HEK293 (cell line): ENCODE results near the gene ZNF438.

Source experiments
- ATF2 ChIP-seq: fragments of 450-650 bp; formaldehyde crosslinking; IDR thresholded peaks from 2 replicates; pipeline ENCODE4 v1.5.1; 2016; ENCODE audit warnings: missing biosample characterization, missing genetic modification characterization, low read depth
- BCL11A ChIP-seq: fragments of 450-650 bp; formaldehyde crosslinking; IDR thresholded peaks from 2 replicates; pipeline ENCODE4 v1.5.1; 2016; ENCODE audit warnings: low read depth, missing biosample characterization, missing genetic modification characterization
- CTCF ChIP-seq: fragments of 450-650 bp; formaldehyde crosslinking; IDR thresholded peaks from 2 replicates; pipeline ENCODE4 v1.5.1; 2016; ENCODE audit warnings: missing biosample characterization, missing genetic modification characterization
- GLIS2 ChIP-seq: fragments of 450-650 bp; formaldehyde crosslinking; IDR thresholded peaks from 2 replicates; pipeline ENCODE4 v1.5.1; 2016; ENCODE audit warnings: missing biosample characterization, missing genetic modification characterization
- KLF17 ChIP-seq: fragments of 450-650 bp; formaldehyde crosslinking; IDR thresholded peaks from 2 replicates; pipeline ENCODE4 v1.5.1; 2016; ENCODE audit warnings: missing biosample characterization, missing genetic modification characterization
- KLF9 ChIP-seq: fragments of 450-650 bp; formaldehyde crosslinking; IDR thresholded peaks from 2 replicates; pipeline ENCODE4 v1.5.1; 2016; ENCODE audit warnings: missing biosample characterization, missing genetic modification characterization, low read depth
- ZNF571 ChIP-seq: fragments of 450-650 bp; formaldehyde crosslinking; IDR thresholded peaks from 2 replicates; pipeline ENCODE4 v1.5.0; 2017; ENCODE audit warnings: missing biosample characterization, missing genetic modification characterization
- ZNF580 ChIP-seq: fragments of 450-650 bp; formaldehyde crosslinking; IDR thresholded peaks from 2 replicates; pipeline ENCODE4 v1.5.1; 2016; ENCODE audit warnings: missing biosample characterization, missing genetic modification characterization
- ZNF639 ChIP-seq: fragments of 450-650 bp; formaldehyde crosslinking; IDR thresholded peaks from 2 replicates; pipeline ENCODE4 v1.5.1; 2016; ENCODE audit warnings: missing biosample characterization, missing genetic modification characterization
- ZNF776 ChIP-seq: fragments of 450-650 bp; formaldehyde crosslinking; IDR thresholded peaks from 2 replicates; pipeline ENCODE4 v1.5.0; 2017; ENCODE audit warnings: missing biosample characterization, missing genetic modification characterization, borderline replicate concordance

DNA sequence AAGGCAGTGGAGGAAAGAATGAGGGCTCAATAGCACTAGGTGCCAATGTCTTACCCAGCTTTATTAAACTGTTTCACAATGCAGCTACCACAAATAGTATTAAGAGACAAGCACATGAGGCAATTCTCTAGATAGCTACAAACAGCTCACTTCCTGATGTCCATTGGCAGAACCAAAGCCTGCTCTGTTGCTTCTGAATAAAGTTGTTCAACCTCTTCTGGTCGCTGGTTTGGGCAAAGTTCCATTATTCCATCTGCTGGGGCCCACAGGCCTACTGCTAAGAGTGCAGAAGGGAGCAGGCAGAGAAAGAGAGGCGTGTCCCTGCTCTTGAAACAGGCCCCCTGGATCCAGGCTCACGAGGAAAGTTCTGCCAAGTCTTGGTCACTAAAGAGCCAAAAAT, 173.9 kb downstream of the ZNF438 start:
- no peak for TF ChIP-seq GLIS2 (tag by site-specific recombination)
- TF ChIP-seq ZNF571 (tag by site-specific recombination), result no peak
- TF ChIP-seq ZNF776 (tag by site-specific recombination), result no peak
- no peak for TF ChIP-seq CTCF
- no peak for TF ChIP-seq ATF2 (tag by site-specific recombination)
- TF ChIP-seq KLF17, result no peak
- no peak for TF ChIP-seq ZNF639 (tag by site-specific recombination)
- no peak for TF ChIP-seq ZNF580 (tag by site-specific recombination)
- no peak for TF ChIP-seq KLF9 (tag by site-specific recombination)
- TF ChIP-seq BCL11A, result no peak
